Esophagus (tissue), 2 donors: ENCODE results near the gene MAML2. TPM values are rescaled to one million over a fixed set of nuclear protein-coding genes. Genes with fewer than 3 reads are reported as not detected.

Source experiments
- H3K27ac ChIP-seq, 2 donors: one replicate each; pipeline ENCODE4 v1.5.1; 2013; ENCODE audit warnings: low read depth in 2 of 2, mild to moderate bottlenecking in 2 of 2, inconsistent platforms in 1 of 2, low read length in 1 of 2, moderate library complexity in 1 of 2
- H3K27me3 ChIP-seq, 2 donors: one replicate each; pipeline ENCODE4 v1.6.1; 2013; ENCODE audit warnings: low read length in 2 of 2, control low read depth in 1 of 2, mild to moderate bottlenecking in 1 of 2; ENCODE audit not compliant: insufficient read depth in 2 of 2, control insufficient read depth in 1 of 2
- H3K36me3 ChIP-seq, 2 donors: one replicate each; pipeline ENCODE4 v1.6.1; 2013; ENCODE audit warnings: low read length in 1 of 2; ENCODE audit not compliant: control insufficient read depth in 2 of 2, insufficient read depth in 2 of 2
- H3K4me1 ChIP-seq, 2 donors: one replicate each; pipeline ENCODE4 v1.6.1; 2013; ENCODE audit warnings: low read length in 1 of 2; ENCODE audit not compliant: control insufficient read depth in 2 of 2, insufficient read depth in 2 of 2
- H3K4me3 ChIP-seq, 2 donors: one replicate each; pipeline ENCODE4 v1.5.1; 2013; ENCODE audit warnings: low read length in 2 of 2, mild to moderate bottlenecking in 2 of 2, low read depth in 1 of 2, moderate library complexity in 1 of 2
- H3K9me3 ChIP-seq, 2 donors: one replicate each; pipeline ENCODE4 v1.6.1; 2013; ENCODE audit warnings: mild to moderate bottlenecking in 2 of 2, low read depth in 1 of 2, low read length in 1 of 2, moderate library complexity in 1 of 2; ENCODE audit not compliant: control insufficient read depth in 2 of 2, insufficient read depth in 1 of 2
- WGBS, 2 donors: extraction: QIAGEN DNeasy Blood & Tissue Kit; methylation state at CpG; one replicate each; pipeline ENCODE4 v1.1.7; 2013; 5-methylcytosine and 5-hydroxymethylcytosine counted together
- polyA plus RNA-seq, 2 donors: library from polyadenylated mRNA; stranded (reverse); fragments of 200-250 nt; gene quantifications; one replicate each; pipeline ENCODE4 v1.2.3, GENCODE V29; 2013
- donor health status: healthy with polysubstance abuse.
- donor health status: Bipolar disorder and iron deficiency.

The MAML2 gene
- polyA plus RNA-seq, 2 donors = 1.9 to 2.0 TPM

GRCh38 chr11:96065379-96065778 is 277.6 kb downstream of the MAML2 start:
- 81 to 91% methylated on average over 3 of the region's 3 CpGs for WGBS, 2 donors
- H3K27ac ChIP-seq = no peak overlapping the region
- H3K4me1 ChIP-seq = peaks cover 0 to 3% of the 10 kb centered on the region in 2 donors
- no peak overlapping the region for H3K4me3 ChIP-seq
- H3K9me3 ChIP-seq = no peaks in the 10 kb centered on the region
- no peaks in the 10 kb centered on the region for H3K27me3 ChIP-seq
- H3K36me3 ChIP-seq = no peaks in the 10 kb centered on the region

GRCh38 chr11:96063886-96064285 is 279.1 kb downstream of the MAML2 start:
- Histone ChIP-seq H3K9me3 (no peaks in the 10 kb centered on the region), H3K27ac (no peak overlapping the region), H3K4me3 (no peak overlapping the region), H3K27me3 (no peaks in the 10 kb centered on the region), H3K36me3 (no peaks in the 10 kb centered on the region), H3K4me1 (peaks cover 0 to 3% of the 10 kb centered on the region in 2 donors)
- 96 to 97% methylated on average over 2 of the region's 2 CpGs for WGBS, 2 donors

GRCh38 chr11:96063053-96063452 is 279.9 kb downstream of the MAML2 start:
- 94 to 96% methylated on average over 2 of the region's 2 CpGs for WGBS, 2 donors
- no peak overlapping the region for H3K27ac ChIP-seq

GRCh38 chr11:96062134-96062533 is 280.9 kb downstream of the MAML2 start:
- no peaks in the 10 kb centered on the region for H3K27me3 ChIP-seq
- peaks cover 0 to 3% of the 10 kb centered on the region in 2 donors for H3K4me1 ChIP-seq
- no peaks in the 10 kb centered on the region for H3K36me3 ChIP-seq
- H3K9me3 ChIP-seq = no peaks in the 10 kb centered on the region
- no peak overlapping the region for H3K4me3 ChIP-seq
- no peak overlapping the region for H3K27ac ChIP-seq

More at GRCh38 chr11:96063053-96063452, 279.9 kb downstream of the MAML2 start:
- no peaks in the 10 kb centered on the region for H3K27me3 ChIP-seq
- no peaks in the 10 kb centered on the region for H3K36me3 ChIP-seq
- peaks cover 0 to 3% of the 10 kb centered on the region in 2 donors for H3K4me1 ChIP-seq
- H3K9me3 ChIP-seq = no peaks in the 10 kb centered on the region
- H3K4me3 ChIP-seq = no peak overlapping the region

- no peak overlapping the region for H3K27ac ChIP-seq
- H3K36me3 ChIP-seq = no peaks in the 10 kb centered on the region
- H3K27me3 ChIP-seq = no peaks in the 10 kb centered on the region
- no peaks in the 10 kb centered on the region for H3K4me1 ChIP-seq
- 82 to 90% methylated on average over 3 of the region's 3 CpGs for WGBS, 2 donors
- no peak overlapping the region for H3K4me3 ChIP-seq
- H3K9me3 ChIP-seq = no peaks in the 10 kb centered on the region
Observed at GRCh38 chr11:96061730-96062129, 281.3 kb downstream of the MAML2 start.

- no peaks in the 10 kb centered on the region for H3K4me1 ChIP-seq
- H3K36me3 ChIP-seq = no peaks in the 10 kb centered on the region
- no peak overlapping the region for H3K27ac ChIP-seq
- no peak overlapping the region for H3K4me3 ChIP-seq
- H3K9me3 ChIP-seq = no peaks in the 10 kb centered on the region
- no peaks in the 10 kb centered on the region for H3K27me3 ChIP-seq
- 58 to 62% methylated on average over 2 of the region's 2 CpGs for WGBS, 2 donors
Observed at GRCh38 chr11:96061069-96061468, 281.9 kb downstream of the MAML2 start.

- Histone ChIP-seq H3K36me3 (no peaks in the 10 kb centered on the region), H3K9me3 (no peaks in the 10 kb centered on the region), H3K27ac (no peak overlapping the region), H3K4me3 (no peak overlapping the region), H3K27me3 (no peaks in the 10 kb centered on the region), H3K4me1 (no peaks in the 10 kb centered on the region)
- 67 to 79% methylated on average over 2 of the region's 2 CpGs for WGBS, 2 donors
Observed at GRCh38 chr11:96057502-96057901, 285.5 kb downstream of the MAML2 start.

GRCh38 chr11:96056576-96056975 is 286.4 kb downstream of the MAML2 start:
- Histone ChIP-seq H3K9me3 (no peaks in the 10 kb centered on the region), H3K36me3 (no peaks in the 10 kb centered on the region), H3K4me1 (no peaks in the 10 kb centered on the region), H3K4me3 (no peak overlapping the region), H3K27ac (no peak overlapping the region), H3K27me3 (no peaks in the 10 kb centered on the region)
- 90 to 94% methylated on average over 2 of the region's 2 CpGs for WGBS, 2 donors

- H3K27ac ChIP-seq = no peak overlapping the region
Observed at GRCh38 chr11:96055706-96056387, 287.1 kb downstream of the MAML2 start.

More at GRCh38 chr11:96055706-96056387, 287.1 kb downstream of the MAML2 start:
- Histone ChIP-seq H3K9me3 (no peaks in the 10 kb centered on the region), H3K27me3 (no peaks in the 10 kb centered on the region), H3K4me3 (no peak overlapping the region), H3K4me1 (no peaks in the 10 kb centered on the region), H3K36me3 (no peaks in the 10 kb centered on the region)
- 65 to 66% methylated on average over 3 of the region's 3 CpGs for WGBS, 2 donors
